Thyroid gland (tissue), 4 donors: ENCODE measurements around the gene CLEC7A.

Experiments used
- CTCF ChIP-seq, 6 experiments: fragments of 200-600 bp in 3 of 6; fragments of 450-650 bp in 3 of 6; sonication (generic) in 3 of 6; IDR thresholded peaks; one replicate each; pipeline ENCODE4 v1.5.1; 2016 to 2019; ENCODE audit warnings: antibody characterized with exemption in 6 of 6, mild to moderate bottlenecking in 2 of 6, inconsistent platforms in 1 of 6, moderate library complexity in 1 of 6
- POLR2A ChIP-seq, 2 donors: fragments of 450-650 bp; IDR thresholded peaks; one replicate each; pipeline ENCODE4 v1.6.1; 2017; ENCODE audit warnings: antibody characterized with exemption in 2 of 2, mild to moderate bottlenecking in 2 of 2, moderate library complexity in 1 of 2

GRCh38 chr12:10178821-10179220, 48.8 kb upstream of the CLEC7A start, which contains the start of gene TMEM52B:
- TF ChIP-seq POLR2A (IDR thresholded peaks at IDR 0.05) (no peak), CTCF (IDR thresholded peaks at IDR 0.05) (no peak)
